GM12864 (cell line): ENCODE data around the gene ITPKB.
A peak's percentile ranks its signal among the peaks of the same experiment; 100 is the strongest.

ENCODE experiments used
- DNase-seq: peaks from one replicate; pipeline ENCODE4 v3.0.0-alpha.2; 2011; ENCODE audit warnings: low read depth
- H3K4me3 ChIP-seq: 2 replicates; pipeline ENCODE4 v1.5.1; 2011; ENCODE audit warnings: mild to moderate bottlenecking, low read depth, low read length, control low read depth
- TF ChIP-seq, protein P1 (sequence below): IDR thresholded peaks from 2 replicates; pipeline ENCODE4 v1.5.1; 2011; ENCODE audit warnings: low read depth, mild to moderate bottlenecking, moderate library complexity, low read length, control low read depth, inconsistent platforms; ENCODE audit errors: missing control alignments

Gene ITPKB

DNA sequence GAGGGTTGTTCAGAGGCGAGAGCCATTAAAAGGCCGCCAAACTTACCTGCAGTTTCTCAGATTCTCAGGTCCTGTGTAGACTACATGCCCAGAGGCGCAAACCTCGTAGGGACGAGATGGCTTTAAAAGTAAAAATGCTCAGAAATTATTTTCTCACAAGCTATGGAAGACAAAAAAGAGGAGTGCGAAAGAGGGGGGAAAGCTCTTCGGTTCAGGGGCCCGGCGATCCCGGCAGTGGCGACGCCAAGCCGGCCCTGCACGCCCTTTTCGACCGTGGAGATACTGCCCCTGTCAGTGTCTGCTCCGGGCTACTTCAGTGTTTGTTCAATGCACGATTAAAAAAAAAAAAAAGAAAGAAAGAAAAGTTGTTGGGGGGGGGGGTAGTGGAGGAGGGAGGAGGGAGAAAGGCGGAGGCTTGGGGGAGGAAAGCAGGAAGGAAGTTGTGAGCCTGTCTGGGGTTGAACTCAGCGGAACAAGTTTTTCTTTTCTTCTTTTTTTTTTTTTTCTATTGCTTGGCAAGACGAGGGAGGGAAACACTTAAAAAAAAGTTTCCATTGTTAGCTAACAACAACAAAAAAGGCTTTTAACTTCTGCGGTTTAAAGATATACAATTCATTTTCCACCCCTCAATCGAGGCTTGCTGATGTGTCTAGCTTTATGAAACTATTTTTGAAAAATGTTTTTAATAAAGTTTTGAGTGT lies at the start of gene ITPKB:
ITPKB (minus strand) TSS at position 288 of the 701 bp plus-strand sequence. CDS start 1,824 bp downstream, outside the sequence.
- TF ChIP-seq, protein P1, sequence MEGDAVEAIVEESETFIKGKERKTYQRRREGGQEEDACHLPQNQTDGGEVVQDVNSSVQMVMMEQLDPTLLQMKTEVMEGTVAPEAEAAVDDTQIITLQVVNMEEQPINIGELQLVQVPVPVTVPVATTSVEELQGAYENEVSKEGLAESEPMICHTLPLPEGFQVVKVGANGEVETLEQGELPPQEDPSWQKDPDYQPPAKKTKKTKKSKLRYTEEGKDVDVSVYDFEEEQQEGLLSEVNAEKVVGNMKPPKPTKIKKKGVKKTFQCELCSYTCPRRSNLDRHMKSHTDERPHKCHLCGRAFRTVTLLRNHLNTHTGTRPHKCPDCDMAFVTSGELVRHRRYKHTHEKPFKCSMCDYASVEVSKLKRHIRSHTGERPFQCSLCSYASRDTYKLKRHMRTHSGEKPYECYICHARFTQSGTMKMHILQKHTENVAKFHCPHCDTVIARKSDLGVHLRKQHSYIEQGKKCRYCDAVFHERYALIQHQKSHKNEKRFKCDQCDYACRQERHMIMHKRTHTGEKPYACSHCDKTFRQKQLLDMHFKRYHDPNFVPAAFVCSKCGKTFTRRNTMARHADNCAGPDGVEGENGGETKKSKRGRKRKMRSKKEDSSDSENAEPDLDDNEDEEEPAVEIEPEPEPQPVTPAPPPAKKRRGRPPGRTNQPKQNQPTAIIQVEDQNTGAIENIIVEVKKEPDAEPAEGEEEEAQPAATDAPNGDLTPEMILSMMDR, result no peak
- DNase-seq, result peak; percentile 74
- H3K4me3 ChIP-seq, result peak within 1 kb of the TSS; percentile 91

DNA sequence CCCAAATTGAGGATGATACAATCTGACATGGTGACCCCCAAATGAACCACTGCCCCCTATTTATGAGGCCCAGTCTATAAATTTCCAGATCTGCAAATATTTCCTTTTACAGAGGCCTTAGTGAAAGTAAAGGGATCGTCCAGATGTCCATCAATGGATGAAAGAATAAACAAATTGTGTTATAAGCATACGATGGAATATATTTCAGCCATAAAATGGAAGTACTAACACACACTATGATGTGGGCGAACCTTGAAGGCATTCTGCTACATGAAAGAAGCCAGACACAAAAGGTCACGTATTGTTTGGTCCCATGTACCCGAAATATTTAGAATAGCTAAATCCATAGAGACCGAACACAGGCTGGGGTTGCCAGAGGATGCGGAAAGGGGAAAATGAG lies 48.6 kb upstream of the ITPKB start:
- H3K4me3 ChIP-seq, result no peak overlapping the region
- DNase-seq, result no peak
- TF ChIP-seq, protein P1, result no peak

DNA sequence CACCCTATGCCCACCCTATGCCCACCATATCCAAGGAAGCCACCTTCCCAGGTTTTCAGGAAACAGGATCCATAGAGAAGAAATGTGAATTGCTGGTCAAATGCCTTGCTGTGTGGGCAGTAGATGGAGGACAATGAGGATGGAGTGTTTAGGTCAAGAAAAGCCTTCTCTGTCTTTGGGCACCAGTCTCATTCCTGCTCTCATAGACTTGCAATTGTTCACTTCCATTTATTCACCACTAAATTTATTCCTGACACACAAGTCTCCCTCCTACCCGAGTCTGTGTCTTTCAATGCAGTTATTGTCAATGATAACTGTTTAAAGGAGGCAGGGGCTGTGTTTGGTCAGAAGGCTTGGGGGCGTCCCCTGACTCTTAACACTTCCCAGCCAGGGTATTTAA lies 48.0 kb upstream of the ITPKB start:
- no peak overlapping the region for H3K4me3 ChIP-seq
- TF ChIP-seq, protein P1, result no peak
- DNase-seq, result no peak

DNA sequence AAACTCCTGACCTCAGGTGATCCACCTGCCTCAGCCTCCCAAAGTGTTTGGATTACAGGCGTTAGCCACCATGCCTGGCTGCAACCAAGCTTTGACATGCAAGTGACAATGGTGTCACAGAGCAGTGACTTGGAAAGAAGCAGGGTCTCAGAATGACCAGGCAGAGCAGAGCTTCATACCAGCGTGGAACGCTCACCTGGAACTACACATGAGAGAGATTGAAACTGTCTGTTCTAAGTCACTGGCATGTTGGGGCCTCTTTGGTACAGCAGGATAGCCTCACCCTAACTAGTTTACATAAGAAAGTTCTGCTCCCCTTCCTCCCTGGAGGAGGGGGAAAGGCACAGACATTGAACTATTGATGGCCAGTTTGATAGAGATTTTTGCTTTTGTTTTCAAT lies 47.5 kb upstream of the ITPKB start:
- DNase-seq, result peak; percentile 72
- TF ChIP-seq, protein P1, result no peak
- H3K4me3 ChIP-seq, result no peak overlapping the region

DNA sequence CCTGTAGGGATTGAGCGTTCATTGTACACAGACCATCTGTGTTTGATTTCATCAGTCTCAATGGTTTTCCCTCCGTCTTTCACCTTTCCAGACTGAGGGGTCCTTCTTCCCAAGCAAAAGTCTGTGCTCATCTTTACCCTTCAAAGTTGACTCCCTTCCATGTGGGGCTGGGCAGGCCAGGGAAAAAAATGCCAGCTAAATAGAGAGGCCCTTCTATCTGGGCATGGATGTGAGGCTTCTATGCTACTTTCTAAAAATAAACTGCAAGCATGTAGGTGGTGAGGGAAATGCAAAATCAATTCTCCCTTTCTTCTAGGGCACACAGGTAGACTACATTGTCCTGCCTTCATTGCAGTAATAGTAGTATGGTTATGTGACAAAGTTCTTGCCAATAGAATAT lies 46.7 kb upstream of the ITPKB start:
- TF ChIP-seq, protein P1, result no peak
- DNase-seq, result no peak
- H3K4me3 ChIP-seq, result no peak overlapping the region

DNA sequence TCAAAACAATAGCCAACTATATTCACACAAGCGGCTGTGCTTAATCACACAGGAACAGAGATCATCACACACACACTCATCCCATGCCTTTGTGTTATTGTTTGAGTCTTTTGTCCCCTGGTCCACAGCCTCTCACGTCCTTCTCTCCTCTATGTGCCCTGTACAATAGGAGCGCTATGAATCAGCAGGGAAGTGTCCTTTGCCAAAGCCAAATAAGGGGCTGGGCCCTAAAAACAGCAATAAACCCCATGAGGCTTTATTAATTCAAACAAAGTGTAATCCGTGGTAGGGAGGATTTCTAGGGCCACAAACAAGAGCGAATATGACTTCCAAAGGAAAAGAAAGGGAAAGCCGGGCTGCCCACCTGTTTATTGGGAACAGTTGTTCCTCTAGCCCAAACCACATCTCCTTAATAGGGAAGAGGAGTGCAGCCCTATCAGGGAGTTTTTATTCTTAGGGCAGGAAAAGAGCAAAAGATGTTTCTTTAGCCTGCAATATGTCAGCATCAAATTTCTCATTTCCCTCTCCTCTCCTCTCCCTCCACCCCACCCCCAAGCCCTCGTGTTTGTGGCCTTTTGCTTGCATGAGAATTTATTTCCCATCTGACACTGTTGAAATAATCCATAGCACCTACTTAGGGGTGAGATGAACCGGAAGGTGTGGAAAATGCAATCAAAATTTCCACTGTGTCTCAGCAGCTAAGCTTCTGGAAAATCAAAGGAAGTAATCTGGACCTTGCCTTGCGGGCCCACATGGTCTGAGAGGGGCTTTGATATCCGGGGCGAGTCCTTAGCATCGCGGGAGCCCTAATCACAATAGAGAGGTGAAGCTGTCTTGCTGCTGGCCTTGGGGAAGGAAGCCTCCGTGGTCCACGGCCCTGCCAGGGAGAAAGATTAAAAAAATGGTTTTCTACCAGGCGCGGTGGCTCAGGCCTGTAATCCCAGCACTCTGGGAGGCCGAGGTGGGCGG lies 45.3 kb upstream of the ITPKB start:
- TF ChIP-seq, protein P1, result no peak
- DNase-seq, result no peak
- no peak overlapping the region for H3K4me3 ChIP-seq
